Activated CD4-positive, alpha-beta T cell treated with anti-CD3 and anti-CD28 coated beads, Interleukin-2, amount 50 U/mL, for 24 hours (primary cell): ENCODE measurements around the gene ANP32B.
"Not testable (repeated sequence)": the region's sequence is repeated elsewhere in the genome, so short reads cannot be mapped to it uniquely, and the experiment has no call there.

Source experiments
- DNase-seq, 2 donors: peaks; one replicate each; pipeline ENCODE4 v3.0.0-alpha.2; 2020; ENCODE audit warnings: low read depth in 1 of 2, low spot score in 1 of 2

The ANP32B gene

GRCh38 chr9:97962575-97962974, 20.6 kb upstream of the ANP32B start:
- DNase-seq = no peak

DNA sequence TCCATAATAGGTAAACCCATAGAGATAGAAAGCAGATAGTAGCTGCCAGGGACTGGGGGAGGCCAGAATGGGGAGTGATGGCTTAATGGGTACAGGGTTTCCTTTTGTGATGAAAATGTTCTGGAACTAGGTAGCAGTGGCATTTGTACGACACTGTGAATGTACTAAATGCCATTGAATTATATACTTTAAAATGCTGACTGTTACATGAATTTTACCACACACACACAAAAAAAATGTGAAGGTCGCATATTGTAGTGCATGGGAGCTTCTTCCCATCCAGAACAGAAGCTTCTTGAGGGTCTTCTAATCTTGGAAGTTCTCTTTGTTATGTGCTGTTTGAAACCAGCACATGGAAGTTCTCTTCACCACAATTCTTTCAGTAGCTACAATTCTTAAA, 19.9 kb upstream of the ANP32B start:
- no peak for DNase-seq

- DNase-seq = no peak
Measured at GRCh38 chr9:97964901-97965300, 18.2 kb upstream of the ANP32B start.

- no peak for DNase-seq
Measured at GRCh38 chr9:97966493-97966892, 16.6 kb upstream of the ANP32B start.

GRCh38 chr9:97969014-97969413, 14.1 kb upstream of the ANP32B start:
- DNase-seq = no peak

- no peak for DNase-seq
Measured at GRCh38 chr9:97970165-97970564, 13.0 kb upstream of the ANP32B start.

- DNase-seq = no peak
Measured at GRCh38 chr9:97972753-97973152, 10.4 kb upstream of the ANP32B start.

DNA sequence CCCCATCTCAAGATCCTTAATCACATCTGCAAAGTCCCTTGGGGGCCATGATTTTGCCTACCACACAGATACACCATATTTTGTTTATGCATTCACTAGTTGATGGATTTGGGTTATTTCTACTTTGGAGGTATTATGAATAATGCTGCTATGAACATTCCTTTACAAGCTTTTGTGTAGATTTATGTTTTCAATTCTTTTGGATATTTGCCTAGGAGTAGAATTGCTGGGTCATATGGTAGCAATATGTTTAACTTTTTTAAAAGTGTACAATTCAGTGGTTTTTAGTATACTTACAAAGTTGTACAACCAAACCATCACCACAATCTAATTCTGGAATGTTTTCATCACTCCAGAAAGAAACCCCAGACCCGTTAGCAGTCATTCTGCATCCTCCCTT, 7.8 kb upstream of the ANP32B start:
- no peak for DNase-seq

DNA sequence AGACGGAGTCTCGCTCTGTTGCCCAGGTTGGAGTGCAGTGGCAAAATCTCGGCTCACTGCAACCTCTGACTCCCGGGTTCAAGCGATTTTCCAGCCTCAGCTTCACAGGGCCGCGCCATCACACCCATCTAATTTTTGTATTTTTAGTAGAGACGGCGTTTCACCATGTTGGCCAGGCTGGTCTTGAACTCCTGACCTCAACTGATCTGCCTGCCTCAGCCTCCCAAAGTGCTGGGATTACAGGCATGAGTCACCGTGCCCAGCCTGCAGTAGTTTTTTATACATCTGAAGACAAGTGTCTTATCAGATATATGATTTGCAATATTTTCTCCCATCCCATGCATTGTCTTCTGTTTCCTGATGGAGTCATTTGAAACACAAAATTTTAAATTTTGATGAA, 6.5 kb upstream of the ANP32B start:
- DNase-seq = not testable (repeated sequence)

DNA sequence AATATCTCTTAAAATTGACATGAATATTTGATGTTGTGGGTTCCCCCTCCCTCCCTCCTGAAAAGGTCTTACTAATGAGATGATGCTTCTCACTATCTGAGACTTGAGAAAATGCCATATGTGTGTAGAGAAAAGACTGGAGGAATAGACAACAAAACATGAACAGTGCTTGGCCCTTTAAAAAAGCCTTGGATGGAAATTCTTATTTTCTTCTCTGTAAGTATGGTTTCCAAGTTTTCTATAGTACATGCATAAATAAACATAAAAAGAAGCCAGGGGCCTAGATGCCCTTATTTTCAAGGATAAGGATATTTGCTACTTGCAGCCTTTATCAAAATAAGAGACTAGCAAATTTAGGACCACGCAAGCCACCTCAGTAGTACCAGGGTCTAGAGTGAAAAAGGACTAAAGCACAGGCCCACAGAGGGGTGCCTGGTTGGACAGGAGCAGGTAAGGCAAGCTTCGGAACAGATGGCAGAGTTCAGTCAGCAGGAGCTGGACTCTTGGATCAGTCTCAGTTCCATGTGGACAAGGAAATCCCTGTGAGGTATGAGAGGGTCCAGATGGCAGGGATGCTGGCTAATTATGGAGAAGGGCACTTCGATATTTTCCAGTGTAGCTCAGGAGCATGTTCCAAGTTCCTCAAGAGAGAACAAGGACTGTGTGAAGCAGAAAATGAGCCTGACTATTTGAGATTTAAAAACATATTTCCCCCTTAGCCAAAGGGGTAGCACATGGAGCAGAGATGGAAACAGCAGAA, 4.6 kb upstream of the ANP32B start:
- no peak for DNase-seq

DNA sequence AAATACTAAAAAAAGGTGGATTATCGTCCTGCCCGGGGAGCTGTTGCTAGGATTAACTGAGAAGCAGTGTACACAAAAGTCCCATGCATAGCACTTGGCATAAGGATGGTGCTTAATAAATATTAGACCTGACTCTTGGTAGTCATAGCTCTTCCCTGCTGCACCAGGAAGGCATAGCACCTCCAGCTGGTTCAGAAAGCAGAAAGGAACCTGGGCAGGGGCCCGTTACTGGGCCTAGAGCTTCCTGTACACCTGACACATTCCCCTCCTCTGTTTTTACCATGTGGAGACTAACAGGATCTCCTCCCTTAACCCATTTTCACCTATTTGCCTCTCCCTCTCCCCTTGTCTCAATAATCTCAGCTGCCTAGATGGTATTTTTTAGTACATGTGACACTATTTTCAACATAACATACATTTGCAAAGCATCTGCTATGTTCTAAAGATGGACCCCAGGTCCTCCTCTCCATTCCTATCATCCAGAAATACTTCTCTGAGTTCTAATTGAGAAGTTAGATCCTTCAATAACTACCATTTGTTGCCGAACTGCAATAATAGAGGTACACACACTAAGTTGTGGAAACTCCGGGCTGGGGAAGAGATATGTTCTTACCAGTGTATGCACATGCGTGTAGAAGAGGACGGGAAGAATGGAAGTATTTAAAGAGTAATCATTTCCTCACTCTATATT, 3.2 kb upstream of the ANP32B start:
- DNase-seq = no peak

DNA sequence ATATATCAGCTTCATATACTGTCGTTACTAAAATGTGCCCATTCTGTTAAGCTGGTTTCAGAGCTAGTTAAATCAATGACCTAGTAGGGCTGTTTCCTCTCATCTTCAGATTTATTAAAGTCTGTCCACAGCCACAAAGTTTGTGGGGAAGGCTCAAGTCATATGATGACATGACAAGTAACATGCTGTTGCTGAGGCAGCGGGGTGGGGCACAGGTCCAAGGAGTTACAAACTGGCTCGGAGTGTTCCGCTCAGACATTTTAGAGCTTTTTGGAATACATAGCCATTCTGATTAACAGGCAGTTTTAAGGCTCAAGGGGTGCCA, 2.7 kb upstream of the ANP32B start:
- no peak for DNase-seq

GRCh38 chr9:97980918-97981845, 2.0 kb upstream of the ANP32B start:
- DNase-seq = no peak

DNA sequence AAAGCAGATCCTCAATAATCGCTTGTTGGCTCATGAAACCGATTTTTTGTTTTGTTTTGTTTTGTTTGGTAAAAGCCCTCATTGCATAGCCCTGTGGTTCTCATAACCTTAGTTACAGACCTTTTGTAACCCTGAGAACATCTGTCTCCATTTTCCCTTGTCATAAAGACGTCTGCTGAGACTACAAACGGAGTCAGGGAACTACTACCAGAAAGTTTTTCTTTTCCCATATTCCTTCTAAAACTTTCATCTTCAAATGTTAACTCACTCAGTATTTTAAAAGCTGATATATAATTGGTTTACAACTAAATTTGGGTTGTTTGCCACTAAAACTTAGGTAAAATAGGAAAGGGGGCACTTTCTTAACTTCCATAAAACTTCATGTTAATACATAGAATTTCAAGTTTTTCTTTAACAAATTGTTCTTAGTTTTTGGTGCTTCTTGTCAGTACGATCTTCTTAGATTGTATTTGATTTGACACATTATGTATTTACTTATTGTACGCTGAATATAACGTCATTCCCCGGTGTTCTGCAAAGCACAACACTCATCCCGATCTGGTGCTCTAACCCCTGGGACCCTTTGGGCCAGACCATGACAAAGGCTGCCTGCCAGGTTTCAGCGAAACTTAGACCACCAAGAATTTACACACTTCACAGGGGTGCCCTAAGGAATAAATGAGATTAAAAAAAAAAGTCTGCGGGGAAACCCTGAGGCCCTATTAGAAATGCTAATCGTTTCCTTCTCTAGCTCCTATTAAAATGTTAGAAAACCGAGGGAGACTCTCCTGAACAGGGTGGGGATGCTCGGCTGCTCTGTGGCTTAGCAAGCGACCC, 1.1 kb upstream of the ANP32B start:
- no peak for DNase-seq

- peak; percentile 28 to 39 for DNase-seq
Measured at GRCh38 chr9:97983589-97984187, 547 bp downstream of the ANP32B start.

DNA sequence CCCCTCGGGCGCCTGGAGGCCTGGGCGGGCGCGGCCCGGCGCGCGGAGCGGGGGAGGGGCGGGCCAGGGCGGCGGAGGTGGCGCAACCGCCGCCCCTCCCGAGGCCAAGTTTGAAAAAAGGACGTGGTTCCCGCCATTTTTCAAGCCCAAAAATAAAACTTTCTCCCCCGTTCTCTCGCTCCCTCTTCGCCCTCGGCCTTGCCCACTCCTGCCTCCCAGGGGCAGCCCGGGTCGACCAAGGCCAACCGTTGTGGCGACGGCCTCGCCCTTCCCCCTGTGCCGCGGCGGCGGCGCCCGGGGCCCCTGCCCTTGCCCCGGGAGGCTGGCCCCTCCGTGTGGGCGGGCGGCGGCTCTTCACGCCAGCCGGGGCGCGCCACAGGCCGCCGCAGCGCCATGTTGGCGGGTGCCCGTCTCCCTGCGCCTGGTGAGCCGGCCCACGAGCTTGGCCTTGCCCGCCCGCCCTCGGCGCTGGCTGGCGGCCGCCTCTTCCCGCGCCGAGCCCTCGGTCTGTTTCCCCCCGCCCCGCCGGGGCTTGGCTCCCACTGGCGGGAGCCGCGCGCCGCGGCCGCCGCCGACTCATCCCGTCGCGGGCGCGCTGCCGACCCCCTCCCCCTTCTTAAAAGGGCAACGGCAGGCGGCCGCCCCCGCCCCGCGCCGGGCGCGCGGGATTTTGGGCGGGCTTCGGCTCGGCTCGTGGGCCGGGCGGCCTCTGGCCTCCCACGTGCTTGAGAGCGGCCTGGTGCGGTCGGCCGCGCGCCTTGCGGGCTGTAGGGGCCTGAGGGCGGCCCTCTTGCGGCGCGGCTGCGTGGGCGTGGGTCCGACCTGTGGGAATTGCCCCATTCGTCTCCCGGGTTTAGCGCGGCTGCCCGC, 1.3 kb downstream of the ANP32B start:
- peak; percentile 67 to 77 for DNase-seq

- no peak for DNase-seq
Measured at GRCh38 chr9:97985058-97985861, 2.1 kb downstream of the ANP32B start.

DNA sequence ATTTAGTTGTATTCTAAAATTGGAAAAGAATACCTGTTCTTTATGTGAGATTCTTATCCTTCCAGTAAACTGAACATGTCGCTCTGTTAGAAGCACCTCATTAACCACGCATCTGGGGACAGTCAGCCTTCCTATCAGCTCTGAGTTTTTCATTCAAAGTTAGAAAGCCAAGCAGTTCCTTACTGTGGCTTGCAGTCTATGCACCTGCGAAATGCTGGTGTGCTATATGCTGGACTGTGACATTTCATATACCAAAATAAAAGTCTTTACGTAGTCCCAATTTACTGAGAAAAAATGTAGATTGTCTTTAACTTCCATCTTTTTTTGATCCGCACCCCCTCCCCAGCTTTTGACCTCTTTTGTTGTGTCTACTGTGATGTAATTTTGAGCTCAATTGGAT, 4.3 kb downstream of the ANP32B start:
- no peak for DNase-seq

DNA sequence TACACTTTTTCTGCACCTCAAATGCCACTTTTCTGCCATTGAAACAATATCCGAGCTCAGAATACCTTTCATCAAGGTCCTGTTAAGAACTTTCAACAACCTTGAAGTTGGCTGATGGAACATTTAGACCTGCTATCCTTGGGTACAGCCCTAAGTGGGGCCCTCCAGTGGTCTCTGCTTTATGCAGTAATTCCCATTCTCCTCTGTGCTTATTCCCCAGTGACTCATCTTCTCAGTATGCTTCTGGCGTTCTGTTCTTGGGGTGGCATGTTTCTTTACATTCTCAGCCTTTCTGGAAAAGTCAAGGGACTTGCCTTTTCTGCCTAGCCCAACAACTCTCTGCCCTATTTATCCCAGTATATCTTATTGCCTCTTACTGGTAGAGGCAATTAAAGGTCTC, 7.1 kb downstream of the ANP32B start:
- no peak for DNase-seq
